Measurements from ENCODE around the gene DDX42. TPM values are rescaled to one million over a fixed set of nuclear protein-coding genes. Genes with fewer than 3 reads are reported as not detected.
A peak's percentile ranks its signal among the peaks of the same experiment; 100 is the strongest.

The DDX42 gene
- total and polyA plus RNA-seq, 9 of the 15 experiments (the other 6 are each of a cell fraction or from before 2014, with no cell fraction given): 16.5 to 149 (median 87.6) TPM

DNA sequence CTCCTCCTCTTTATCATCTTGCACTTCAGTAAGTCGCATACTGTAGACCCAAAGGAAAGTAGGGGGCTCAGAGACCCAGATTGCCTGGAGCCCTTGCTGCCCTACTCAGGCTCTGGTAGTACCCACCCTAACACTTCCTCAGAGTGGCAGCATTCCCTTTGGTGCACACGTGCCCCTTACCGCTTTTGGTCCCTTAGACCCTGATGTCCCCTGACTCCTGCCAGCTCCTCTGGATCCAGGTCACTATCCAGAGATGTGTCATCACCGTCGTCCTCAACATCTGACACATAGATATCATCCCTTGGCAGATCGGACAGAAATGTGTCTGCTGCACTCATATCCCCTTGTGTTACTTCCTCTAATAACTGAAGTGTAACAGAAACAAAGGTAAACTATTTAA lies 47.8 kb downstream of the DDX42 start:
- Histone ChIP-seq H3K4me1 (replicated peaks in 1 of 2; ENCODE audit: control insufficient read depth in 2 of 2, insufficient read depth in 2 of 2, low read length in 2 of 2) (peaks cover 0 to 5% of the 10 kb centered on the region in 2 experiments; a peak in 3 of 5 replicates), H3K4me3 (no peak overlapping the region), H4K20me1 (replicated peaks; ENCODE audit: control insufficient read depth, insufficient read depth, low read length) (peaks cover 6% of the 10 kb centered on the region; the same call in 1 of the 2 replicates), H3K79me2 (ENCODE audit: control insufficient read depth, insufficient read depth, low read length) (peaks cover 18% of the 10 kb centered on the region), H3K4me2 (ENCODE audit: insufficient read depth, low read length) (no peak overlapping the region), H3K27me3 (ENCODE audit: control insufficient read depth in 2 of 2, insufficient read depth in 2 of 2, low read length in 2 of 2) (no peaks in the 10 kb centered on the region), H2AFZ (ENCODE audit: low read depth, low read length) (no peak overlapping the region), H3K36me3 (ENCODE audit: control insufficient read depth, insufficient read depth, low read length) (peaks cover 92% of the 10 kb centered on the region), H3K9me1 (ENCODE audit: control insufficient read depth, insufficient read depth, low read length) (no peaks in the 10 kb centered on the region), H3K9me3 (replicated peaks; ENCODE audit: control insufficient read depth, insufficient read depth, low read depth, low read length) (no peaks in the 10 kb centered on the region), H3K27ac (ENCODE audit: extremely low read depth, low read depth, low read length) (no peak overlapping the region), H3K9ac (ENCODE audit: insufficient read depth in 1 of 2, low read depth in 2 of 2, low read length in 2 of 2) (no peak overlapping the region)
- in situ Hi-C loops (cut with MboI): no loop called here
- 0 out of 2 replicates have a peak, but pooled peaks have one; percentile 5 for TF ChIP-seq MYNN (IDR thresholded peaks at IDR 0.05)
- no peak for TF ChIP-seq MYNN (CRISPR knock-in tag; IDR thresholded peaks at IDR 0.05)
- TF ChIP-seq E2F8 (IDR thresholded peaks at IDR 0.05; ENCODE audit: low read depth, partially characterized antibody): peak; percentile 0
- no peak for TF ChIP-seq ZKSCAN3 (CRISPR knock-in tag; IDR thresholded peaks at IDR 0.05)
- DNase-seq (ENCODE audit: extremely low read depth in 1 of 4, low spot score in 3 of 4) (no peak), ATAC-seq (no peak), FAIRE-seq (no peak)
- WGBS (ENCODE audit: insufficient coverage, low coverage, missing lambda C conversion rate): 78% methylated on average over 6 of the region's 6 CpGs
- ChIA-PET POLR2A (interaction anchor here (0.6 to 2.0 kb wide), 6 partner anchors 9 to 196 kb away, joined by 3 to 6 read pairs (median 4); partner anchors contain the start of genes CCDC47 and DDX42), CTCF (ENCODE audit: low intra/inter-chr PET ratio) (no interaction called here)
- intact Hi-C loops (cut with micrococcal nuclease): no loop called here
- no TSS peak for BruUV-seq (replicated peaks)
